ENCODE measurements around the gene HSD11B1L. TPM values are rescaled to one million over a fixed set of nuclear protein-coding genes. Genes with fewer than 3 reads are reported as not detected.
A peak's percentile ranks its signal among the peaks of the same experiment; 100 is the strongest.
"Not testable (repeated sequence)": the region's sequence is repeated elsewhere in the genome, so short reads cannot be mapped to it uniquely, and the experiment has no call there.

HSD11B1L gene
- total RNA-seq, 1 experiment from 2014 or later: 10.9 TPM

DNA sequence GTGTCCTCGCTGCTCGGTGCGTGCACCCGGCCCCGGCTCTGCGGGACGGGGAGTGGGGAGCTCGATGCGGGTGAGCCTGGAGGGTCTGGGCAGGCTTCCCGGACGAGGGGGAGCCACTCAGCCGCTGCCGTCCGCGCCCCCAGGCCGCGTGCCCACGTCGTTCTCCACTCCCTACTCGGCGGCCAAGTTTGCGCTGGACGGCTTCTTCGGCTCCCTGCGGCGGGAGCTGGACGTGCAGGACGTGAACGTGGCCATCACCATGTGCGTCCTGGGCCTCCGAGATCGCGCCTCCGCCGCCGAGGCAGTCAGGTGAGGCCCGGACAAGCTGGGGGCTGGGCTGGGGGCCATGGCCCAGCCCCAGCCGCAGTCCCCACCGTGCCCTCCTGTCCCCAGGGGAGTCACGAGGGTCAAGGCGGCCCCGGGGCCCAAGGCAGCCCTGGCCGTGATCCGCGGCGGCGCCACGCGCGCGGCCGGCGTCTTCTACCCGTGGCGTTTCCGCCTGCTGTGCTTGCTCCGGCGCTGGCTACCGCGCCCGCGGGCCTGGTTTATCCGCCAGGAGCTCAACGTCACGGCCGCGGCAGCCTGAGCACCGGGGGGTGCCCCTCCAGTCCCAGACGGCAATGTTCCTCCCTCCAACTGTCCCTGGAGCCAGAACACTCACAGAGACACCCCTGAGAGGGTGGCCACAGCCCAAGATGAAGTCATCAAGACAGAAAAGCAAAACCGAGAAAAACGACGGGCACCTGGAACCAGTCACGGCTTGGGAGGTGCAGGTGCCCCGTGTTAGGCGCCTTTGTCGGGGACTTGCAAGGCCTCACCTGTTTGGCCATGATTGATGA is 6.8 kb downstream of the HSD11B1L start:
- Histone ChIP-seq H3K4me2 (ENCODE audit: low read length) (peak overlapping the region; percentile 91), H3F3A (ENCODE audit: low read length, unreplicated experiment) (peaks cover 8% of the 10 kb centered on the region), H2AFZ (ENCODE audit: low read length) (peak overlapping the region; percentile 92), H3K9me2 (replicated peaks; ENCODE audit: low read length) (no peaks in the 10 kb centered on the region), H4K20me1 (ENCODE audit: low read length) (peaks cover 21% of the 10 kb centered on the region), H3K79me2 (ENCODE audit: low read length) (peaks cover 25% of the 10 kb centered on the region), H3K9ac (ENCODE audit: low read length) (no peak overlapping the region), H3K27ac (ENCODE audit: low read length) (no peak overlapping the region), H3K36me3 (ENCODE audit: low read depth, low read length) (peaks cover 19% of the 10 kb centered on the region), H3K4me3 (ENCODE audit: low read length) (peak overlapping the region; percentile 71; the same call in 1 of the 2 replicates), H3K4me1 (ENCODE audit: insufficient read depth, low read length) (peaks cover 7% of the 10 kb centered on the region), H3K9me3 (ENCODE audit: low read length) (no peaks in the 10 kb centered on the region), H3K27me3 (ENCODE audit: low read length) (no peaks in the 10 kb centered on the region)
- no peak for DNase-seq
- BruUV-seq (replicated peaks): no TSS peak
- TF ChIP-seq EZH2 (IDR thresholded peaks at IDR 0.05; ENCODE audit: low read length, unreplicated experiment) (no peak), EZH2phosphoT487 (IDR thresholded peaks at IDR 0.05; ENCODE audit: borderline replicate concordance, low read length) (no peak)
- TF ChIP-seq, protein P1, sequence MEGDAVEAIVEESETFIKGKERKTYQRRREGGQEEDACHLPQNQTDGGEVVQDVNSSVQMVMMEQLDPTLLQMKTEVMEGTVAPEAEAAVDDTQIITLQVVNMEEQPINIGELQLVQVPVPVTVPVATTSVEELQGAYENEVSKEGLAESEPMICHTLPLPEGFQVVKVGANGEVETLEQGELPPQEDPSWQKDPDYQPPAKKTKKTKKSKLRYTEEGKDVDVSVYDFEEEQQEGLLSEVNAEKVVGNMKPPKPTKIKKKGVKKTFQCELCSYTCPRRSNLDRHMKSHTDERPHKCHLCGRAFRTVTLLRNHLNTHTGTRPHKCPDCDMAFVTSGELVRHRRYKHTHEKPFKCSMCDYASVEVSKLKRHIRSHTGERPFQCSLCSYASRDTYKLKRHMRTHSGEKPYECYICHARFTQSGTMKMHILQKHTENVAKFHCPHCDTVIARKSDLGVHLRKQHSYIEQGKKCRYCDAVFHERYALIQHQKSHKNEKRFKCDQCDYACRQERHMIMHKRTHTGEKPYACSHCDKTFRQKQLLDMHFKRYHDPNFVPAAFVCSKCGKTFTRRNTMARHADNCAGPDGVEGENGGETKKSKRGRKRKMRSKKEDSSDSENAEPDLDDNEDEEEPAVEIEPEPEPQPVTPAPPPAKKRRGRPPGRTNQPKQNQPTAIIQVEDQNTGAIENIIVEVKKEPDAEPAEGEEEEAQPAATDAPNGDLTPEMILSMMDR (conservative IDR thresholded peaks at IDR 0.05; ENCODE audit: low read depth, low read length): no peak
- ChIA-PET CTCF (interaction anchor here (0.6 to 1.5 kb wide), 4 partner anchors 15 to 140 kb away, joined by 3 to 8 read pairs (median 5); partner anchors contain the start of genes CATSPERD, LONP1 and SAFB2), POLR2A (ENCODE audit: unreplicated experiment) (interaction anchor here (0.7 to 1.1 kb wide), 2 partner anchors 13 to 65 kb away, joined by 3 to 14 read pairs; partner anchors contain the start of genes SAFB and SAFB2)
- intact Hi-C loops (cut with micrococcal nuclease): loop anchor here (10.0 kb wide), 2 partner anchors 107 to 1847 kb away; partner anchors contain the start of genes DUS3L and PNPLA6
- no peak for ATAC-seq

DNA sequence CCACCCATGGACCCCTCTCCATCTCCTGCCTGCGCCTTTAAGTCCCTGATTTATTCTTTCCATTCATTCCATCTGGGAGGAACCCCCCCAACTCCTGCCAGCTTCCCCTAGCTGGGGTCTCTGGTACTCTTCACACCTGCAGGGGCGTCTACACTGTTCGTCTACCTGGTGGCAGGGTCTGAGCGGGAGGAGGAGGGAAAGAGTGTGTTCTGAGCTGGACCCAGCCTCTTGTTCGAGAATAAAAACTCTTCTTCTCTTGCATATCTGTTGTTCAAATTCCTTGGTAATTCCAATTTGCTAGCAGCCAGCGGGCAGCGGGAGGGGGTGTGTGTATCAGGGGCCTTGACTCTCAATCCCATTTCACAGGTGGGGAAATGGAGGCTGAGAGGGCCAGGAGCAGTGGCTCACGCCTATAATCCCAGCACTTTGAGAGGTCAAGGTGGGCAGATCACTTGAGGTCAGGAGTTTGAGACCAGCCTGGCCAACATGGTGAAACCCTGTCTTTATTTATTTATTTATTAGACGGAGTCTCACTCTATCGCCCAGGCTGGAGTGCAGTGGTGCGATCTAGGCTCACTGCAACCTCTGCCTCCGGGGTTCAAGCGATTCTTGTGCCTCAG is 7.5 kb downstream of the HSD11B1L start:
- H3K4me3 ChIP-seq (ENCODE audit: low read length); H3K4me1 ChIP-seq (ENCODE audit: insufficient read depth, low read length); H3K27ac ChIP-seq (ENCODE audit: low read length); ATAC-seq; BruUV-seq (replicated peaks); DNase-seq; POLR2A ChIA-PET (ENCODE audit: unreplicated experiment); H3K9me2 ChIP-seq (replicated peaks; ENCODE audit: low read length); H3K9me3 ChIP-seq (ENCODE audit: low read length); H3K27me3 ChIP-seq (ENCODE audit: low read length); H2AFZ ChIP-seq (ENCODE audit: low read length); H3K9ac ChIP-seq (ENCODE audit: low read length); H3K4me2 ChIP-seq (ENCODE audit: low read length): not testable (repeated sequence)
- intact Hi-C loops (cut with micrococcal nuclease): loop anchor here (10.0 kb wide), 2 partner anchors 106 to 1846 kb away; partner anchors contain the start of genes DUS3L and PNPLA6
- Histone ChIP-seq H3K79me2 (ENCODE audit: low read length) (peaks cover 33% of the 10 kb centered on the region), H4K20me1 (ENCODE audit: low read length) (peaks cover 29% of the 10 kb centered on the region), H3K36me3 (ENCODE audit: low read depth, low read length) (peaks cover 27% of the 10 kb centered on the region), H3F3A (ENCODE audit: low read length, unreplicated experiment) (peaks cover 14% of the 10 kb centered on the region)
- CTCF ChIA-PET: interaction anchor here (0.5 kb wide), 1 partner anchor 50 kb away, joined by 7 read pairs; no protein-coding TSS in a partner anchor
